Thymus (tissue), 11 donors: Measurements from ENCODE around the gene BOD1. TPM values are rescaled to one million over a fixed set of nuclear protein-coding genes. Genes with fewer than 3 reads are reported as not detected.

Experiments
- DNase-seq, 9 donors: peaks; one replicate each; pipeline ENCODE4 v3.0.0-alpha.2; 2013; ENCODE audit warnings: low spot score in 9 of 9, low read depth in 6 of 9, missing footprints in 1 of 9
- H3K27ac ChIP-seq, 2 donors: one replicate each; pipeline ENCODE4 v1.5.1; 2013; ENCODE audit warnings: control low read depth in 1 of 2, low read depth in 1 of 2, low read length in 1 of 2, mild to moderate bottlenecking in 1 of 2, moderate library complexity in 1 of 2
- H3K27me3 ChIP-seq, 2 donors: one replicate each; pipeline ENCODE4 v1.5.1; 2013; ENCODE audit warnings: low read length in 1 of 2; ENCODE audit not compliant: control insufficient read depth in 2 of 2, insufficient read depth in 1 of 2
- H3K36me3 ChIP-seq, 2 donors: one replicate each; pipeline ENCODE4 v1.5.1; 2013; ENCODE audit warnings: low read length in 1 of 2, mild to moderate bottlenecking in 1 of 2, moderate library complexity in 1 of 2; ENCODE audit not compliant: control insufficient read depth in 2 of 2, insufficient read depth in 2 of 2
- H3K4me1 ChIP-seq, 2 donors: one replicate each; pipeline ENCODE4 v1.5.1; 2013; ENCODE audit warnings: low read length in 2 of 2; ENCODE audit not compliant: control insufficient read depth in 2 of 2, insufficient read depth in 2 of 2
- H3K4me3 ChIP-seq, 2 donors: one replicate each; pipeline ENCODE4 v1.5.1; 2013; ENCODE audit warnings: low read length in 2 of 2, control low read depth in 1 of 2, mild to moderate bottlenecking in 1 of 2
- H3K9me3 ChIP-seq, 2 donors: one replicate each; pipeline ENCODE4 v1.5.1; 2013; ENCODE audit warnings: low read length in 1 of 2, mild to moderate bottlenecking in 1 of 2; ENCODE audit not compliant: control insufficient read depth in 2 of 2, insufficient read depth in 1 of 2
- WGBS: extraction: QIAGEN DNeasy Blood & Tissue Kit; methylation state at CpG from one replicate; pipeline ENCODE4 v1.1.7; 2013; 5-methylcytosine and 5-hydroxymethylcytosine counted together
- polyA plus RNA-seq: library from polyadenylated mRNA; stranded (reverse); fragments of 200-250 nt; gene quantifications from one replicate; pipeline ENCODE4 v1.2.3, GENCODE V29; 2013
- total RNA-seq: library from RNA; stranded (reverse); fragments of 120-200 nt; gene quantifications from one replicate; pipeline ENCODE4 v1.2.4, GENCODE V29; 2013
- donor health status: healthy.

The BOD1 gene
- total and polyA plus RNA-seq, 2 donors = 36.7 to 38.8 TPM

DNA sequence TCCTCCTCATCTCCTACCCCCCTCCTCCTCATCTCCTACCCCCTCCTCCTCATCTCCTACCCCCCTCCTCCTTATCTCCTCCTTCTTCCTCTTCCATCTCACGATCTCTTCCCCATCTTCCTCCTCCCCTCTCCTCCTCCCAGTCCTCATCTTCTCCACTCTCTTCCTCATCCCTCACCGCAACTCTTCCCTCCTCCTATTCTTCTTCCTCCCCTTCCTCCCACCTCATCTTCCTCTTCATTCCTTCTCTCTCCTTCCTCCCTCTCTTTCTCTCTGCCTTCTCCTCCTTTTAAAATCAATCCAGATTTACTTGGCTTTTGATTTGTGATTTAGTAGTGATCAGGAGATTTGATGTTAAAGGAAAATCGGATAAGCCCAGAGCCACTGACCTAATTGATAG, 15.0 kb upstream of the BOD1 start:
- 60% methylated on average over 3 of the region's 3 CpGs for WGBS

DNA sequence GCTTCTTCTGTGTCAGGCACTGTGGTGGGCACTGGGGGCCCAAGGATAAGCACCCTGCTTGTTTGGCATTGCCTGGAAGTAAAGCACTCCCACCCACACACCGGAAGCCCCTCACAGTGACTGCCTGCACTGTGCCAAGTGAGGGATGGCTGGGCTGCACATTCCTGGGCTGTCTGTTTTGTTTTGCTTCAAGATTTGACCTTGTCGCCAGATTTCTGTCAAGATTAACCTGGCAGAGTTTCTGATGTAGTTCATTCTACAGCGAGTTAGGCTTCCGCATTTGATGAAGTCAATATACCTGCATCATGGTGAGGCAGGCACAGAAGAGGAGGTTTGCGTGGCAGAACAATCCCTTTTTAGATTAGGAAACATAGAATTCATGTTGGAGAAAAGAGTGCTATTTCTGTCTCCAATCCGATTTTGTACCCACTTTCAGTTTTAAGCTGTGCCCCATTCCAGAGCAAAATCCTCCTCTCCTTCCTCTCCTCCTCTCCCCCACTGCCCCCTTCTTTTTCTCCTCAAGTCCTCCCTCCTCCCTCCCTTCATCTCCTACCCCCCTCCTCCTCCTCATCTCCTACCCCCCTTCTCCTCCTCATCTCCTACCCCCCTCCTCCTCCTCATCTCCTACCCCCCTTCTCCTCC, 14.4 kb upstream of the BOD1 start:
- H3K36me3 ChIP-seq = no peaks in the 10 kb centered on the region
- 84% methylated on average over 6 of the region's 6 CpGs for WGBS
- DNase-seq = no peak
- H3K9me3 ChIP-seq = no peaks in the 10 kb centered on the region
- H3K27me3 ChIP-seq = peaks cover 0 to 7% of the 10 kb centered on the region in 2 donors
- no peak overlapping the region for H3K4me3 ChIP-seq
- no peaks in the 10 kb centered on the region for H3K4me1 ChIP-seq
- no peak overlapping the region for H3K27ac ChIP-seq

More for the DNA sequence above, 15.0 kb upstream of the BOD1 start:
- no peak for DNase-seq
- no peaks in the 10 kb centered on the region for H3K36me3 ChIP-seq
- H3K4me3 ChIP-seq = no peak overlapping the region
- no peak overlapping the region for H3K27ac ChIP-seq
- H3K4me1 ChIP-seq = no peaks in the 10 kb centered on the region
- no peaks in the 10 kb centered on the region for H3K9me3 ChIP-seq
- peaks cover 0 to 7% of the 10 kb centered on the region in 2 donors for H3K27me3 ChIP-seq

DNA sequence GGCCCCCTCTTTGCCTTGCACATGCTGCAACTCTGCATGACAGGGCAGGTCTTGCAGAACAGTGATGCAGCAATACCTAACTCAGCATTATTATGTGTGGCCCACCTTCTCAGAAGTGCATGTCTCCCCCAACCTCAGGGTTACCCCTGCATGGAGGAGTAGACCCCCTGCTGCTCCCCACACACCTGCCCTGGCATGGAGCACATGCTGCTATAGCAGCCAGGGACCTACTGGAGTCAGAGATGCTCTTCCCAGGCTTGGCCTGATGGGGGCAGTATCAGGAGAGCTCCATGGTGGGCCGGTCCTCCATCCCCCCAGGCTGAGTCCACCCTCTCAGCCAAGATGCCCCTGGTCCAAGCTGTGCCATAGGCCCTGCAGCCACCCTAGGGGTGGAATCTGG, 13.2 kb upstream of the BOD1 start:
- H3K36me3 ChIP-seq = no peaks in the 10 kb centered on the region
- DNase-seq = no peak
- no peak overlapping the region for H3K4me3 ChIP-seq
- no peaks in the 10 kb centered on the region for H3K4me1 ChIP-seq
- H3K9me3 ChIP-seq = no peaks in the 10 kb centered on the region
- H3K27ac ChIP-seq = no peak overlapping the region
- WGBS = 50% methylated on average over 1 of the region's 1 CpG
- H3K27me3 ChIP-seq = peaks cover 0 to 7% of the 10 kb centered on the region in 2 donors

DNA sequence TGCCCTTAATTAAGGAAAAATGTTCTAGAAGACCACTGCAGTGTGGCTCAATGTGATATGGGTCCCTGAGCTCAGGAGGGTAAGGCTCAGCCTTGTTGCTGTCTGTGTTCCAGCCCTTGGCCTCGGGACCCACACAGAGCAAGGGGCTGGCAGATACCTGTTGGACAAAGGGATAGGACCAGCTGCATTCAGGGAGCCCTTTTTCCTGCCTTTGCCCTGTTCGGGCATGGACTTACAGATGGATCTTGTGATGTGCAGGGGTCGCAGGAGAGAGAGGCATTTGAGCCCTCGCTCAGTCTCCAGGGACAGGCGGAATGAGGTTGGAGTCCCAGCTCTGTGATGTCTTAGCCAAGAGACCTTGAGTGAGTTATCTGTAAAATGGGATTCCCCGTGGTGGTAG, 12.1 kb upstream of the BOD1 start:
- DNase-seq = no peak
- Histone ChIP-seq H3K9me3 (no peaks in the 10 kb centered on the region), H3K27me3 (peaks cover 0 to 7% of the 10 kb centered on the region in 2 donors), H3K4me3 (no peak overlapping the region), H3K36me3 (no peaks in the 10 kb centered on the region), H3K4me1 (no peaks in the 10 kb centered on the region), H3K27ac (no peak overlapping the region)
- WGBS = 92% methylated on average over 6 of the region's 6 CpGs

DNA sequence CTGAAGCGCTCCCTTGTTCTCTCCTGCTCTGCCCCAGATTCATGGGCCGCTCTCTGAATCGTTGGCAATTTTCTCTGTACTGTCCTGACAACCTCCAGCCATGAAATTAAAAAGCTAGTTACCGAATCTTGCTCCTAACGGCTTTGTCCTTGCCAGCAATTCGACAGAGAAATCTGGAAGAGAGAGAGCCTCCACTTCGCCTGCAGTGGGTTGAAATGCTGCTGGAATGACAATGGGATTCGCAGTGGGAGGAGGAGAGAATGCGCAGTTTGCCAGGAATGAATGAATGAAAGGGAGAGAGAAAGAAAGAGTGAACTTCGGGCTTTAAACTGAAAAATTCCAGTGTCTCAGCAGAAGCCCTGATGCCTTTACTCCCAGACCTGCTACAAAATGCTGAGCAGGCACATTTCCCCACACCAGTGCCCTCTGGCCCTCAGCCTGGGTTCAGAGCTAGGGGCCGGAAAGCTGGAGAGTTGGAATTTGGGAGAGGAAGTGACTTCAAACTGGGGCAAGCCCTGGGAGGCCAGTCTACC, 11.5 kb upstream of the BOD1 start:
- 80% methylated on average over 11 of the region's 11 CpGs for whole genome bisulfite sequencing
- H3K4me1 ChIP-seq = no peaks in the 10 kb centered on the region
- peaks cover 0 to 7% of the 10 kb centered on the region in 2 donors for H3K27me3 ChIP-seq
- H3K27ac ChIP-seq = no peak overlapping the region
- DNase-seq = no peak
- H3K9me3 ChIP-seq = no peaks in the 10 kb centered on the region
- no peak overlapping the region for H3K4me3 ChIP-seq
- H3K36me3 ChIP-seq = no peaks in the 10 kb centered on the region

DNA sequence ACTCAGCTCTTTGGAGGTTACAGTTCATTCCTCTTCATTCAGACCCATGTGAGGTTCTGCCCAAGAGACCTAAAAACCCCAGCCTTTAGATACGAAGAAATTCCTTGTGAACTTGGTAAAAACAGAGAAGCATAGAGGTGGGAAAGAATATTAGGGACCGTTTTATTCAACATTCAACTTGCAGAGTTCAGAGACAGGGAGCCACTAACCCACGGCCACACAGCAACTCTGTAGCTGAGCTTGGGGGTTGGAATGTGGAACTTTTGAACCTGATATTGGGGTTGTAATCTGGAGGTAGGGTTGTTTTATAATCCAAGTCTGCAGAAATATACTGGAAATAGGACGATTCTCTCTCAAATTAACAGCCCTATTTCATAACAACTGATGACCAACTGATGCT, 10.8 kb upstream of the BOD1 start:
- no peak for DNase-seq
- Histone ChIP-seq H3K27ac (no peak overlapping the region), H3K4me3 (no peak overlapping the region), H3K9me3 (no peaks in the 10 kb centered on the region), H3K36me3 (no peaks in the 10 kb centered on the region), H3K27me3 (peaks cover 0 to 7% of the 10 kb centered on the region in 2 donors), H3K4me1 (no peaks in the 10 kb centered on the region)
- 94% methylated on average over 4 of the region's 4 CpGs for WGBS

DNA sequence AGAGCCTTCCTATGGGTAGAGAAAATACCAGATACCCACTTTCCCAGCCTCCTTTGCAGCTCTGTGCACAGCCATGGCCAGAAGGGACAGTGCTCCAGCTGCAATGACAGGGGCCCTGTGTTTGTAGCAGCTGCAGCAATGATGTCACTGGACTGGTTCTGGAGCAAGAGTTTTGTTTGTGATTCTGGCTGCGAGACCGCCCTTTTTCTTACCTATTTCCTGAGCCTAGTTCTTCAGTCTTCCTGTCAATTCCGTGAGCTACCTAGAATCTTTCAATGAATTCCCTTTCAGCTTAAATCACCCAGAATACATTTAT, 10.0 kb upstream of the BOD1 start:
- Histone ChIP-seq H3K4me1 (no peaks in the 10 kb centered on the region), H3K4me3 (no peak overlapping the region), H3K27ac (no peak overlapping the region), H3K36me3 (no peaks in the 10 kb centered on the region), H3K9me3 (no peaks in the 10 kb centered on the region), H3K27me3 (peaks cover 0 to 7% of the 10 kb centered on the region in 2 donors)
- DNase-seq = no peak
- 91% methylated on average over 3 of the region's 3 CpGs for WGBS

DNA sequence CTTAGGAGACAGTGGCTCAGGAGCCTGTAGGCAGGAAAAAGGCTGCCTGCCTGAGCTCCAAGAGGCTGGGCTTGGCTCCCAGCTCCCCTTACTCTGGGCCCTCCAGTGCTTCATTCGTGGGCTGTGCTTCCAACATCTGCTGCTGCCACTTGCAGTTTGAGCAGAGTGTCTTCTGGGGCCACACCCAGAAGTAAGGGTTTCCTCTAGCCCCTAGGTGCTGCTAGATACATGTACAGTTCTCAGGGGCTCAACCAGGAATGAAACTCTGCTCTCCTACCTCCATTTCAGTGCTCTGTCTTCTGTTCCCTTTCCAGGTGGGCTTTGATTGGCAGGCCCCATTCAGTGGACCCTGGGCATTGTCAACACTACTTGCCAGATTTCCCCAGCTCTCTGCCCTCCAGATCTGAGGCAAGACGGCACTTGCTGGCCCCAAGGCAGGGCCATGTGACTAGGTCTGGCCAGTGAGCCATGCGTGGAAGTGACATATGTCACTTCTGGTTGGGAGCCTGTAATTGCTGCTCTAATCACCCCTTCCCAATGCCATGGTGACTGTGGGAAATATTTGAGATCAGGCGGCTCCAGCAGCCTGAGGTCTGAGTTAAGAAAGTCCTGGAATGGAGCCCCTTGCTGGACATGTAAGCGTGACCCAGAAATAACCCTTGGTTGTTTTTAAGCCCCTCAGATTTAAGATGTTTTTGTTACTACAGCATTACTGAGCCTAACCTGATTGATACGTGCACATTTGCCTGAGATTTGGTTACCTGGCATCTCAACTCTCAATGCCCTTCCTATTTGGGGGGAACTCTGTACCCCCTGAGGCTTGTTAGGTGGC, 9.4 kb upstream of the BOD1 start:
- DNase-seq = peak in 2 of 9 donors; percentile 9 to 18
- no peaks in the 10 kb centered on the region for H3K9me3 ChIP-seq
- no peaks in the 10 kb centered on the region for H3K36me3 ChIP-seq
- peaks cover 0 to 7% of the 10 kb centered on the region in 2 donors for H3K27me3 ChIP-seq
- 89% methylated on average over 6 of the region's 6 CpGs for WGBS
- H3K27ac ChIP-seq = no peak overlapping the region
- no peaks in the 10 kb centered on the region for H3K4me1 ChIP-seq
- H3K4me3 ChIP-seq = no peak overlapping the region

DNA sequence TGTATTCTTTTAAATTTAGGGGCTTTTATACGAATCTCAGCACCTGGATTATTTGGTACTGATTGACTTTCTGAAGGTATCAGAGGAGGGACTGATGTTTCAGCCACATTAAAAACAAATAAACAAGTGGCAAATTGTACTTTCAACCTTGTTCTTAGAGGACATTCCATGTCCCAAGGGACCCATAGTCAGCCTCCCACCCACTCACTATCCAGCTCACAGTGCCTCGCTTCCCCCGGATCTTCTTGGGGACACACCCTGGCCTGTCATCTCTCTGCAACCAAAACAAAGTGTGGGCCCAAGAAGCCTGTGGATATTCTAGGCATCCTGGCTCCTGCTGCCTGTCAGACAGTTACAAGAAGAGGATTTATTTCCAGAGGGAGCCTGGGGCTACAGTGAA, 8.8 kb upstream of the BOD1 start:
- 95% methylated on average over 3 of the region's 3 CpGs for WGBS

More for the DNA sequence above, 8.8 kb upstream of the BOD1 start:
- Histone ChIP-seq H3K9me3 (no peaks in the 10 kb centered on the region), H3K4me1 (no peaks in the 10 kb centered on the region), H3K27me3 (peaks cover 0 to 7% of the 10 kb centered on the region in 2 donors), H3K4me3 (no peak overlapping the region), H3K27ac (no peak overlapping the region), H3K36me3 (no peaks in the 10 kb centered on the region)
- no peak for DNase-seq
